Stimulated activated CD8-positive, alpha-beta memory T cell treated with anti-CD3 and anti-CD28 coated beads, Interleukin-4, amount 100 ng/mL, for 48 hours (primary cell): ENCODE measurements around the gene FAM24B.

ENCODE experiments used
- DNase-seq: peaks from one replicate; pipeline ENCODE4 v3.0.0-alpha.2; 2020

Gene FAM24B

GRCh38 chr10:122821808-122822207 is 57.6 kb downstream of the FAM24B start:
- DNase-seq: no peak

DNA sequence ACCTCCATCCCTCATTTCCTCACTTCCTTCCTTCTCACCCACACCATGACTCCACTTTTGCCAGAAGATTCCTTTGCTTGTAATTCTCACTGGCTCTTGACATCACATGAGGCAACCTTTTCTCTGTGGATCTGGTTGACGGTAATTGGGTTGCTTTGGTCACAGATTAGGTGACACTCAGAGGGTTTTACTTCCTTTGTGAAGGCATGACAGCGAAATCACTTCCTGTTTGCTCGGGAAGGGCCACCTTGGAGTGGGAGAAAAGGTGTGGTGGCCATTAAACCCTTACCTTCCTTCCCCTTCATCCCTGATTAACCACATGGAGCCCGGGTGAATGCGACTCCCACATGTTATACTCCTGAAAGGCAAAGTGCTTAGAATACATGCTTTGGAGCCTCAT is 63.9 kb downstream of the FAM24B start:
- DNase-seq: no peak

DNA sequence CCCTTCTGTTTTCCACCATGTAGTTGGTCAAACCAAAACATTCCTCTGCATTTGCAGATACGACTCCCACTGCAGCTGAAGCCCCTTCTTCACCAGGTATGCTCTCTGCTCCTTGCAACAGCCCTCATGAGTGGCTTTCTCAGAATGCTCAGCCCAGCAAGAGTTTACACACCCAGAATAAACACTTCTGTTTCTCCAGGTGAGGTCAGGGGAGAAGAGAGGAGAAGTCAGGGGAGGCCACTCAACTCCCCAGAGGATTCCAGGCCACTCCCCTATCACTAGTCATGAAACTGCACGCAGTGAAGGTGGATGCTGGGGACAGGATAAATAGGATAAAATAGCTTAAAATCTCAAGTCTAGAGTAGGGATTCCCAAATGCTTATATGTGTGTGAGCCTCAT is 64.9 kb downstream of the FAM24B start:
- no peak for DNase-seq

- DNase-seq: no peak
Observed at GRCh38 chr10:122812751-122813150, 66.6 kb downstream of the FAM24B start.

DNA sequence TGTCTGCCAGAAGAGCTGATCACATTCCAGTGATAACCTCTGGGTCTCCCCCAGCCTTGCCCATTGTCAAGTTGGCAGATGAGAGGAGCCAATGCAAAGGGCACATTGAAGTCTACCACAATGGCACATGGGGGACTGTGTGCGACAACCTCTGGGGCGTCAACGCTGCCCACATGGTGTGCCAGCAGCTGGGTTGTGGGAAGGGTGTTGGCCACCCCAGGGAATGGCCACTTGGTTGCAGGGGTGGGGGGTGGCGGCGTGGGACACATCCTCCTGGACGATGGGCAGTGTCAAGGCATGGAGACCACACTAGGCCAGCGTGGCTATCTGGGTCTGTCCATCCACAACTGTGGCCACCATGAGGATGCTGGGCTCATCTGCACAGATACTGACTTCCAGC is 77.1 kb downstream of the FAM24B start:
- DNase-seq: no peak
